ENCODE results near the gene BUD13.
"Not testable (repeated sequence)": the region's sequence is repeated elsewhere in the genome, so short reads cannot be mapped to it uniquely, and the experiment has no call there.

Gene BUD13

DNA sequence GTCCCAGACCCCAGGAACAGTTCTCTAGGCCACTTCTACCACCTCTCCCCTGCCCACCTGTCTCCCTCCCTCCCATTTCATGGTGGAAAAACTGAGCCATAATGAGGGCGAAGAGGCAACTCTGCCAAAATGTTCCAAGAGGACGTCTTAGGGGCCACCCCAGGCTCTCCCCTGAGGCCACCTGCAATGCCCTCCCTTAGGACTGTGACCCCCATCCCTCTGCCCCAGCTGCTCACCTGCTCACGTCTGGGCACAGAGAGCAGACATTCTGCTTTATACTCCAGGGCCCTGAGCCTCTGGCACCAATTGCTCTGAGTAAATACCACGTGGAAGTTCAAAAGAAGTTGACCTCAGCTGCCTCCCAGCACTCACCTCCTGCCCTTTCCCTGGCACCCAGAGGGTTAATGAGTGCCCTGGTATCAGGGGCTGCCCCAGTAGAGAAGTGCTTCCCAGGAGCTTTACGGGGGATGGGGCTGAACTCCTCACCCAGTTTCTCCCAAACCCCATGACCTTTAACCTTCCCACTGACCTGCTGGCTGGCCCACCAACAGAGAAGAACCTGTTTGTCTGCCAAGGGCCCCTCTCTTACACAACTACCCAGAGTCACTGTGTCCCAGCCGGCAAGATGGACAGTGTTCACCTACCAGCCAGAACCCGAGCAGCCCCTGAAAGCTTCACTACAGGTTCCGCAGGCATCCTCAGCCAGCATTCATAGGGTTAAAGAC lies 19.5 kb upstream of the BUD13 start:
- no peak for DNase-seq

DNA sequence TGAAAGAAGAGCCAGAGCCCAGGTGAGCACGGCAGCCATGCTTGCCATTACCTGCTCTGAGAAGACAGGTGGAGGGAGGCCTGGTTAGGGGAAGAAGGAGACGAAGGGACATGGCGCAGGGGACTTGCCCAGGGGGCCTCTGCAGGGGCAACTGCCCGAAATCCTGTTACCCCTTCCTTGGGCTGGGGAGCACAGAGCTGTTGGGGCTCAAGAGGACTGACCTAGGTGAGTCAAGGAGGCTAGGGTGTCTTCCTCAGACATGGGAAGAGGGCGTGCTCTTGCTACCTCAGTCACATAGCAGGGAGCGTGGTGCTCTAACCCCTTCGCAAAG lies 19.0 kb upstream of the BUD13 start, which contains the start of gene APOA5:
Gene APOA5, minus strand, starts transcription at position 67 of the 331 bp plus-strand sequence. Its CDS starts 19 bp downstream, at position 48.
- no peak for DNase-seq

DNA sequence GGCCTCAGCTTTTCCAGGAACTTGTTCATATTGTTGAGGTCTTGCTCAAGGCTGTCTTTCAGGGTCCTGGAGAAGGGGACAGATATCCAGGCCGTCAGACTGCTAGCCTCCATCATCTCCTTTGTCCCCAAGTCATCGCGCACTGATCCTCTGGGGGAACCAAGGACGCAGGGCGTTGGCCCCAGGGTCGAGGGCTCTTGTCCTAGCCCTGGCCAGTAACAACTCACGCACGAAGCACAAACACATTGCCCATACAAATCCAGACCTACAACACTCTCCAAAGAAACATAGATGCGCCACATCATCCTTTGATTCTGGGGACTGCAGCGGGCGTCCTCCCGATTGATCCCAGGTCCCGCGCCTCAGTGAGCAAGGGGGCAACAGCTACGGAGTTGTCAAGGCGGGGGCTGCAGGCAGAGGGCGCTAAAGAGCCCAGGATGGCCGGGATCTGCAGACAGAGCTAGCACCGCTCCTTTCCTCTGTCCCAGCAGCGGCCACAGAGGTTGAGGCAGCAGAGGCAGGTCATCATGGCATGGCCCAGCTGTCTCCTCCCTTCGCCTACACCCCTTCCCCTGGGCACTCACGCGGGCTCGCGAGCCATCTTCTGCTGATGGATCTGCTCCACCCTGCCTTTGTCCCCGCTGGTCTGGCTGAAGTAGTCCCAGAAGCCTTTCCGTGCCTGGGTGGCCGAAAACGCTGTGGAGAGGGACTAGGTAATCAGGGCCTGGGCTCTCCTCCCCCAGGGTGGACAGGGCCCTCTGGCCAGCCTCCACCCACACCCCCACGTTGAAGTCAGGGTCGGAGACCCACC lies 18.4 kb upstream of the BUD13 start:
- peak; percentile 65 to 76 for DNase-seq

DNA sequence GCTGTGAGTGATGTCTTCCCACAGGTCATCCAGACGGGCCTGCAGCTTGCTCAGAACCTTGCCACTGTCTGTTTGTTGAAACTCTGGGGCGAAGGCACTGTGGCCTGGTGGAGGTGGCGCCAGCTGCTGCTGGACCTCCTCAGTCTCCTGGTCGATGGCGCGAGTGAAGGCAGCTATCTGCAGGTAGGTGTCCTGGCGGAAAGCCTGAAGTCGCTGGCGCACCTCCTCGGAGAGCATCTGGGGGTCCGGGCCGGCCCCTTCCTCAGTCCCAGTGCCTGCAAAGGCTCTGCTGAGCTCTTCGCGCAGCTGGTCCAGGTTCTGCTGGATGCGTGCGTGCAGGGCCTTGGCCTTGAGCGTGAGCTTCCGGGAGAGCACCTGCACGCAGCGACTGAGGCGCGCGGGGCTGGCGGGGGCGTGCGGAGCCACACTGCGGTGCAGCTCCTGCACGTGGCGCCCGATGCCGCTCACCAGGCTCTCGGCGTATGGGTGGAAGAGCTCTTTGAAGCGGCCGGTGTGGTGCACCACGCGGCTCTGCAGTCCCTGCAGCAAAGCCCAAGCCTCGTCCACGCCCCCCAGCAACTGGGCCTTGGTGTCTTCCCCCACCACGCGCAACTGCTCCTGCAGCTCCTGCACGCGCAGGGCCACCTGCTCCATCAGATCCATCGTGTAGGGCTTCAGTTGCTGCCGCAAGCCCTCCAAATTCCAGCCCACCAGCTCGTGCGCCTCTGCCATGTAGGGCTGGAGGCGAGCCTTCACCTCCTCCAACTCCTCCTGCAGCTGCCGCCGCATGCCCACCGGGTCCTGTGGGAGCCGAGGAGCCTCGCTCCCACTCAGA lies 17.6 kb upstream of the BUD13 start:
- no peak for DNase-seq

DNA sequence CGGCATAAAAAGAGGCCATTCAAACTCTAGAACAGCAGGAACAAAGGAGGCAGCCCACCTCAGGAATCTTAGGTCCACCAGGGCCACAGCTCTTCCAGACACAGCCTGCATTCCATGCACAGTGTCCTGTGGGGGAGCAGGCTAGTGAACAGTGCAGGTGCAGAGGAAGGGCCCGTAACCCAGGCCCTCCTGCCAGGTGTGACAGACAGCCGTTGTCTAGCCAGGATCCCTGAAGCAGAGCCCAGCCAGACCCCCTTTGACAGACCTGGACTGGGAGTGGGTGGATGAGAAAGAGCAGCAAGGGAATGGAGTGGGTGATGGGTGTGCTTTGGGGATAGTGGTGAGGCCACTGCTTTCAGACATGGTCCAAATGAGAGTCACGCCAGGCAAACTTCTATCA lies 16.2 kb upstream of the BUD13 start:
- no peak for DNase-seq

DNA sequence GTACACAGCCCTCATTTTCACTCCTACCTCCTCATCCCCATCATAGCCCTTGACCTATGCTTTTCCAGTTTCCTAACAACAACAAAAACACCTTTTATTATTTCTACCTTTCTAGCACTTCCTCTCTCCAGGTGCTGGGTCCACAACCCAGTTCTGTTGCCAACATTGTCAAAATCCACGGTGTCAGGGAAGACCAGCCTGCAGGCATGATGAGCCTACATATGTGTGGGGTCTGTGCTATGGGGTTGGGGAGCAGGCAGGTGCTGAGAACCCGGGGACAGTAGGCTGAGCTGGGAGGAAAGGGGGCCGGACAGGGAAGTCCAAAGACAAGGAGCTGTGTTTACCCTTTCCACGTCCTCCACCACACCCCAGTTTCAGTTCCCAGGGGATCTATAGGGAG lies 15.7 kb upstream of the BUD13 start:
- DNase-seq: no peak

DNA sequence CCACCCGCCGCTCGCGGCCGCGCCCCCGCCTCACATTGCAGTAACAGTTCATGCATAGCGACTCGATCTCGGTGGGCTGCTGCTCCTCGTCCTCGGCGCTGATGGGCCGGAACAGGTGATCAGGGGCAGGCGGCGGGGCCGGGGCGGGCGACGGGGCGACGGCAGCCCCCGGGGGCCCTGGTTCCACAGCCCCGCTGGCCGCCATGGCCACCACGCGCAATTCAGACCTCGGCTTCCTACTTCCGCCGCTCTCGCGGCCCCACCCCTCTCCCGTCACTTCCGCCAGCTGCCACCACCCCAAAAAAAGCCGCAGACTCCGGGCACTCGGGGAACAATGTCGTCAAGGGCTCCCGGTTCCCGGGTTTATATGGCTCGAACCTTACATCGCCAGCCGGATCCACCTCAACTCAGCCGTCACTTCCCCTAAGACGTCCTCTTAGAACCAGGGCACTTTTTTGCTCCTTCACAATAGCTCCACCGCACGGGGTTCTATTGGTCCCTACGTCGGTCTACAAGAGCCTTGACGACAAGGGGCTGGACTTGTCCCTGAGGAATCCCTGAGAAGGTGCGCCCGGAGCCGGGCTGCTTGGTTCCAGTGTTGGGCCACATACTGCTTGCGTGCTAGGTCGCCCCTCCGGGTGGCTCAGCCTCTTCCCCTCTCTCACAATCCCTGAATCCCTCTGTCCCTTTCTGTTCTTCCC lies 15.1 kb upstream of the BUD13 start, which contains the start of gene ZPR1:
Gene ZPR1, minus strand, starts transcription at position 238 of the 701 bp plus-strand sequence. Its CDS starts 33 bp downstream, at position 205.
- DNase-seq: peak; percentile 79 to 81

DNA sequence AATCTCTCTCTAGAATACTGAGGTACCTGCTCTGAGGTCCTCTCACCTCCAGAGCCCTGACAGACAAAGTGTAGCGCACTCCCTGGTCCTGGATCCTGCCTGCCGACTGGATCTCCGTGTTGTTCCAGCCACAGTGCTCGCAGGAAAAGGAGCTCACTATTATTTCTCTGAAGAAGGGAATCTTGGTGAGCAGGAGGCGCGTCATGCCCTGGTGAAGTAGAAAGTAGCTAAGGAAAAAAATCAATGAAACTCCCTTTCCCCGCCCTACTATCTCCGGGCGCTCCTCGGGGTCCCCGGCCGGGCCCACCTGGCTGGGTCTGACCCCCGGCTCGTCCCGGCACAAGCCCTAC lies 14.6 kb upstream of the BUD13 start:
- DNase-seq: no peak

DNA sequence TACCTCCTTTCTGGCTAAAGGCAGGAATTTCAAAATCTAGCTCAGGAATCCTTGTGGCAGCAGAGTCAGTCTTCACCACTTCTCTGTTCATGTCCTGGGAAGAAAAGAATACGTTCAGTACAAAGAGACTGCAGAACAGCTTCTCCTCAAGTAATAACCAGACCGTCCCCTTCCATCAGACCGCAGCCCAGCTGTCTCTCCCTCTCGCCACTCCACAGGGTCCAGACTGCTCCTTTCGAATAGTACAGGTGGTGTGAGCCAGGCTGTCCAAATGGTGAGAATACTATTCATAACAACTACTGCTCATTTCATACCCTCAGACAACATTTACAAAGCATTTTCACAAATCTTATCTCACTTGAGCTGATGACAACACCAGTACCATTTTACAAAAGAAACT lies 14.2 kb upstream of the BUD13 start:
- DNase-seq: no peak

DNA sequence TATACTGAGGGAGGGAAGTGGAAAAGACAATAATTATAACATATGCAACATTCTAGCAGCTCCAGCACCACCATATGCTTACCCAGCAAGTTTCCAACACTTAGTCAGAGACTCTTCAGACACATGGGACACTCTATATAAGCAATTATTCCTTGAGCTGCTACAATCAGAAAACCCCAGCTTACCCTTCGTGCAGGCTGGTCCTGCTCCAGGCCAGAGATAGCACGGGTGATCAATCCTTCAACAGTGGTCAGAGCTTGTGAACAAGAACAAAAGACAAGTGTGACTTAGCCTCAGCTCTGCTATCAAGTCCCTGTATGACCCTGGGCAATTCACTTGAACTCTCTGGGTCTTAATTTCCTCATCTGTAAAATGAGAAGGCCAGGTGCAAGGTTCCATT lies 13.5 kb upstream of the BUD13 start:
- DNase-seq: no peak

DNA sequence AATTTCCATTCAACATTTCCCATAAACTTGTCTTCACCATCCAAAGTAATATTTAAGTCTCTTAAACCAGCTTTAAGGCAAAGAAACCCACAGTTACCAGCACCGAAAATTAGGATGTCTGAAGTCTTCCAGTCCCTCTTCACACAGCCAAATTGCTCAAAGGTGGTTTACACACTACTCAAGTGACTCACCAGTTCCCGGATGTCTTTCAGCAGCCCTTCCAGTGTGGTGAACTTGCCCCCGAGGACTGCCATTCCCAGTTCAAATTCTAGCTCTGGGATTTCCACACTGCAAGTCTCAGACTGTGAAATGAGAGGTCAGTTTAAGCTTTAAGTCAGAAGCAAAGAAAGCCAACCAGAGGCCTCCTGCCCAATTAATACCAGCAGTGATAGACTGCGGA lies 9.9 kb upstream of the BUD13 start:
- DNase-seq: no peak

DNA sequence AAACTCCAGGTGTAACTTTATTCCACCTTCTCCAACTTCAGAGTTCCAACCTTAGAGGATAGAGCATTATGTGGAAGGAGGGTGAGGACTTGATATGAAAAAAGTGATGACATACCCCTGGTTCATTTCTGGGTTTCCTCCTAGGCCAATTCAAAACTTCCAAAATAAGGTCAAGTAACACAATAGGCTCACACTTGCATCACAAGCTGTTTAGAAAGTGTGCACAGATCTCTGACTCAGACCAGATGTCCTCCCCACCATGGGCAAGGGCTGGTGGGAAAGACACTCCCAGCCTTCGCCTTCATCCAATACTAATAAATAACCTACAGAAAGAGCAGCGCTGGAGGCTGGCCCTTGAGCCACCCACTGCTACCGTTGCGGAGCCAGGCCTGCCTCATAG lies 5.8 kb upstream of the BUD13 start:
- DNase-seq: no peak

DNA sequence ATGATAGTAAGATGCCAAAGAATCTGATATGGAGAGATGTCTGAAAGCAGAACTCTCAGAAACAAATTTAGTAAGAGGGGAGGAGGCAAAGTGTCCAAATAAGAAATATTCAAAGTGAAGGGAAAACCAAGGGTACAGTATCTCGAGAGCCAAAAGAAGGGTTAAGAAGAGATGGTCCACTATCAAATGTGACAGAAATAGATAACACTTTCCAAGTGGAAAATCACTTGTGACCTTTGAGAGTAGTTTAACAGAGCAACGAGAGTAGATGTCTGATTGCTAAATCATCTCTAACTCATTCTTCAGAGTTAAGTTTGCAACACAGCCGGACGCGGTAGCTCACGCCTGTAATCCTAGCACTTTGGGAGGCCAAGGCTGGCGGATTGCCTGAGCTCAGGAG lies 4.3 kb upstream of the BUD13 start:
- DNase-seq: no peak

DNA sequence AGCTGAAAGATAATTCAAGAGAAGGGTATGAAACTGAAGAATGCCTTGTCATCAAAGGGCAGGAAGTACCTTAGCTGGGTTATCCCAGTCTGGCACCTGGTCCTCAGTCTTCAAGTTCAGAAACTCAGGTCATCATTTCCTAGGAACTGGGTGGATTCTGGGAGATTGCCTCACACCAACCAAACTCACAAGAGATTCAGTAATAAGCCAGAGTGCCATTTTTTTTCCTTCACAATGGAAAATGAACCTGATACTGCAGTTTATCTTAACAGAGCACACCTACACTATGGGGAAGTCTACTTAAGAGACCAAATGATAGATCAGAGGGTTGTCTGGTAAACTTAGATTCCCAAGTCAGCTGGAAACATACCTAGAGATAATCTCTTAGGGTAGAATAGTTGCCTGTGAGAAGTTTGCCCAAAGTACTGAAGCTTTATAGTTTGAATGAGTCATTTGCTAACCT lies 3.8 kb upstream of the BUD13 start:
- DNase-seq: no peak

DNA sequence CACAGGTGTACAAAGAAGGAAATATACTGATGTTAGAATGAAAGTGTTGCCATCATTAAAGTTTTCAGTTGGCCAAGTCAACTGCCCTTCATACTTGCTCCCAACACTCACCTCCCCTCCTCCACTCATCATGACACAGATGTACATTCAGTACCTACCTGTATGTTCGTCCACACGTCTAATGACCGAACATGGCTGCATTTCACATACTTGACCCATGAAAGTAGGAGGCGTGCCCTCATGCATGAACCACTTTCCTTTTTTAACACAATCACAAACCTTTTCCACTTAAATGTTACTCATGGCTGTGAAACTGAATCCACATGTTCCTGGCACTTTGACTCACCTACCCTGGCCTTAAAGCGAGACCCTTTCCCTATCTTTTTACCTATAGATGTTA lies 3.2 kb upstream of the BUD13 start:
- DNase-seq: no peak

DNA sequence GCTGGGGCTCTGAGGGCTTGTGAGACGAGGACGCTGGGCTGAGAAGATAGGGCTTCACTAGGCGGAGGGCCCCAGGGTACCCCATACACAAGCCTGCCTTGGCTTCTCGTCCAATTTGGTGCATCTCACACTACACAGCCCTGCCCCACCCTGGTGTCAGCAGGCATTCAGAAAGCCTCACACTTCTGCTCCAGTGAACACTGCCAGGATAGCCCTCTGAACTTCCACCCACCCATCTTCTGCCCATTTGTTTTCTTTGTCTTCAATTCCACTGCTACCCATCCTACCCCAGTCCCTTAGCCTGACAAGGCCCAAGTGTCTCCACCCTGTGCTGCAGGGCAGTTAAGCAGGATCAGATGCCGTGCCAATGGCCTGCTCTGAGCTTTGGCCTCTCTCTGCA lies 1.9 kb upstream of the BUD13 start:
- DNase-seq: no peak

DNA sequence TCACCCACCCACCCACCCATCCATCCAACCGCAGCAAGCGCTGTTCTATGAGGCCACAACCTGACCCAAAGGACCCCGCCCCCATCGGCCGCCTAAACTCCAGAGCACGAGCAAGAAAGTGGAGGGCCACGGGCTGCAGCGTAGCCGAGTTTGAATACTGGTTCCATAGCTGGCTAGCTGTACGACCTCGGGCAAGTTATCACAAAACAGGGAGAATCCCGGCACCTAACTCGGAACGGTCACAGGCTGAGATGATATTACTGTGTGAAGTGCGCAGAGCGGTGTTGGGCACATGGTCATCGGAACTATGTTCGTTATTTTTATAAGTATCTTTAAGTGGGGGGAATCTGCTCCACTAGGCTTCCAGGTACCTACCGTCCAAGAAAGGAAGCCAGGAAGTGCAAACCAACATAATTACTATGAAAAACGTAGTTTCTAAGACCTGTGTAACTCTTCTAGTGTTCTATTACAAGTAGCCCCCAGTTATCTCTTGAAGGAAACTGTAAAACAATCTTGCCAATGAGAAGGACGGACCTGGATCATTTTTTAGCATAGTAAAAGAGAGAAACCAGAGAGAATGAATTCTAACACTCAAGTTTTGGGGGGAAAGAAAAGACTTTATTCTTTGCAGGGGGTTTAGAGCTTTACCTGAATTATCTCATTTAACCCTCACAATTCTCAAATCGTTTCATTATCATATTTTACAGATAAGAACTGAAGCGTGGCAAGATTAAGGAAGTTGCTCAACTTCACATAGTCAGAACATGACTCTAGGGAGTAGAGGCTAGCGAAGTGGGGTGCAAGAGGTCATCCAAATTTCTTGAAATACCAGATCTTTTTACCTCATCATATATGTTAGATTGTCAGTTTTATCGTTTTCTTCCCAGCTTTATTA lies 663 bp upstream of the BUD13 start:
- no peak for DNase-seq

DNA sequence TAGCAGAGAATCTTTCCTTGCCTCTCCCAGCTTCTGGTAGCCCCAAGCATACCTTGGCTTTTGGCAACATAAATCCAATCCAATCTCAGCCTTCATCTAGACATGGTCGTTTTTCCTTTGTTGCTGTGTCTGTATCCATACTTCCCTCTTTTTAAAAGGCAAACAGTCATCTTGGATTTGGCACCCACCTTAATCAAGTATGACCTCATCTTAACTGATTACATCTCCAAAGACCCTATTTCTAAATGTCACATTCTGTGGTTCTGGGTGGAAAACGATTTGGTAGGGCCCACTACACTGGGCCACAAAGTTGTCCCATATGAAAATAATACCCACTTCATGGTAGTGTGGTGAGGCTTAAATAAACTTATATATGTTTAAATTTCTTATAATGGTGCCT lies 852 bp downstream of the BUD13 start:
- DNase-seq: no peak

DNA sequence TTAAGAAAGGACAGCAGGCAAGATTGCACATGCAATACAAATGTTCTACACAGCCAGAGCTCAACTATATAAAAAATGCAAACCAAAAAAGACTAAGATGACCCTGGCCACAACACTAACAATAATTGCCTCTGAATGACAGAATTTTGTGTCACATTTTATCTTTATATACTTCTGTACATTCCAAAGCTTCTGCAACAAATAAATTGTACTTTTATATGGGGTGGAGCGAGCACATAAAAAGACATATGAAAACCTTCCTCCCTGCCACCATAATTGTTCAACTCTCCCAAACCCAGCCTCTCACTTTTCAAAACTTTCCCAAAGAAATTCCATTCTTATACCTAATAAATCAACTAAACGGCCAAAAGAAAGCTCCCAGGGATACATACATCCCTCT lies 10.7 kb downstream of the BUD13 start:
- no peak for DNase-seq

DNA sequence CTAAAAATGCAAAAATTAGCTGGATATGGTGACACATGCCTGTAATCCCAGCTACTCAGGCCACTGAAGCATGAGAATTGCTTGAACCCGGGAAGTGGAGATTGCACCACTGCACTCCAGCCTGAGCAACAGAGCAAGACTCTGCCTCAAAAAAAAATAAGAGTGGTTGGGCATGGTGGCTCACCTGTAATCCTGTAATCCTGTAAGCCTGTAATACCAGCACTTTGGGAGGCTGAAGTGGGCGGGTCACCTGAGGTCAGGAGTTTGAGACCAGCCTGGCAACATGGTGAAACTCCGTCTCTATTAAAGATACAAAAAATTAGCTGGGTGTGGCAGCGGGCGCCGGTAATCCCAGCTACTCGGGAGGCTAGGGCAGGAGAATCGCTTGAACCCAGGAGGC lies 16.7 kb downstream of the BUD13 start:
- DNase-seq: not testable (repeated sequence)

DNA sequence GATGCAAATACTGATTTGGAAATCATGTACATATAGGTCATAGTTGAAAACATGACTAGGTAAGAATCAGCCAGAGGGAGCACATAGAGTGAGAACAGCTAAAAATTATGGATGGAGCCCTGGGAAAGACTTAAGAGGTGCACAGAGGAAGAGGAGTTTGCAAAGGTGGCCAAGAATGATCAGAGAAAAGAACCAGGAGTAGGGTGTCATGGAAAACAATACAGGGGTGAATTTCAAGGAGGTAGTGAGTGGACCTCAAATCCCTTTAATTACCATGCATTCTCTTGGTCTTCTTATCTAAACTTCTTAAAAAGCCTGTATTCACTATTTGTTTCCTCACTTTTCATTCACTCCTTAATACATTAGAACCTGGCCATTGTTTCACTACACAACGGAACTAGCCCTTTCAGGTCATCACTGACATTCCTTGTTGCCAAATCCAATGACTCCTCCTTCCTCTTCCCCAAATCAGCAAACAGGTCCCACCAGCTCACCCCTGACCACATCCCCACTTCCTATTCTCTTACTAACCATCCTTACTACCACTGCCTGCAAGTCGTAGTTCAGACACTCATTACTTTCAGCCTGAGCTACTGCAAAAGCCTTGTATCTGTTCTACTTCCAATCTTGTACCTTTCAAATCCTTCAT lies 22.6 kb downstream of the BUD13 start:
- DNase-seq: no peak

Measured in activated CD4-positive, alpha-beta T cell treated with anti-CD3 and anti-CD28 coated beads for 4 hours (primary cell).